ENCODE measurements around the gene HIRIP3. TPM values are rescaled to one million over a fixed set of nuclear protein-coding genes. Genes with fewer than 3 reads are reported as not detected.
A peak's percentile ranks its signal among the peaks of the same experiment; 100 is the strongest.
"Not testable (repeated sequence)": the region's sequence is repeated elsewhere in the genome, so short reads cannot be mapped to it uniquely, and the experiment has no call there.

The HIRIP3 gene
- polyA plus RNA-seq (4.1 to 4.8 TPM (median 4.6 TPM) in 3 replicates), polyA minus RNA-seq (1.9 to 3.7 TPM (median 3.1 TPM) in 3 replicates)
- 3.5 TPM for polyA plus RNA-seq (2011; ENCODE audit: low read depth)
- 3.5 and 5.4 TPM in 2 replicates for polyA plus RNA-seq (2011; cell fraction: cytosol; rRNA removed)
- polyA plus RNA-seq (2011; cell fraction: nucleus; rRNA removed): 3.0 and 5.2 TPM in 2 replicates
- 4.2 and 7.3 TPM in 2 replicates for polyA plus RNA-seq (2012; ENCODE audit: low replicate concordance)
- 6.1 TPM for polyA minus RNA-seq (2011; cell fraction: cytosol; rRNA and poly(A)+ RNA removed)
- 3.0 and 3.3 TPM in 2 replicates for polyA minus RNA-seq (2011; cell fraction: nucleus; rRNA and poly(A)+ RNA removed)

- H3K4me2 ChIP-seq (ENCODE audit: control insufficient read depth, extremely low read depth, insufficient read depth, low read depth, low read length): peak within 1 kb of the TSS; percentile 89
- no peaks in the 10 kb centered on the region for H3K9me3 ChIP-seq (ENCODE audit: control insufficient read depth, low read depth, low read length)
- H3K4me1 ChIP-seq (ENCODE audit: control insufficient read depth, extremely low read depth, insufficient read depth, low read length): peaks cover 24% of the 10 kb centered on the region
- H3K36me3 ChIP-seq (ENCODE audit: control insufficient read depth in 2 of 2, extremely low read depth in 1 of 2, insufficient read depth in 2 of 2, low read length in 2 of 2): peaks cover 19 to 35% of the 10 kb centered on the region in 2 experiments
- H3K27ac ChIP-seq (ENCODE audit: control insufficient read depth, insufficient read depth, low read length): peak within 1 kb of the TSS; percentile 98
- H3K9me1 ChIP-seq (ENCODE audit: control insufficient read depth, extremely low read depth, insufficient read depth, low read length): no peaks in the 10 kb centered on the region
- no peak for TF ChIP-seq EZH2 (IDR thresholded peaks at IDR 0.05; ENCODE audit: low read length)
- TF ChIP-seq CTCF (optimal IDR thresholded peaks at IDR 0.05 in 1 of 3, IDR thresholded peaks at IDR 0.05 in 1 of 3, conservative IDR thresholded peaks at IDR 0.05 in 1 of 3; ENCODE audit: extremely low read depth in 1 of 3, insufficient read depth in 2 of 3, low read length in 3 of 3): no peak
- peak within 1 kb of the TSS; percentile 96 for H2AFZ ChIP-seq (ENCODE audit: control insufficient read depth, low read length)
- H3K79me2 ChIP-seq (ENCODE audit: control insufficient read depth, insufficient read depth, low read length): peaks cover 10% of the 10 kb centered on the region
- peak within 1 kb of the TSS; percentile 95 for H3K9ac ChIP-seq (ENCODE audit: control insufficient read depth, extremely low read depth, insufficient read depth, low read length)
- H3K4me3 ChIP-seq (ENCODE audit: control insufficient read depth in 2 of 3, extremely low read depth in 1 of 3, insufficient read depth in 2 of 3, low read depth in 1 of 3, low read length in 3 of 3): peak within 1 kb of the TSS; percentile 67 to 99 (median 92)
- DNase-seq (ENCODE audit: low read depth, low spot score): no peak
- H4K20me1 ChIP-seq (ENCODE audit: control insufficient read depth, extremely low read depth, insufficient read depth, low read length): no peaks in the 10 kb centered on the region
- no peak for FAIRE-seq
- no peaks in the 10 kb centered on the region for H3K27me3 ChIP-seq (ENCODE audit: control insufficient read depth, extremely low read depth, insufficient read depth, low read length)
- dilution Hi-C loops (cut with MboI; ENCODE audit: extremely low pct_ligation_motif_present, low sequenced_read_pairs): no loop called here
These were observed at the start of gene HIRIP3 for GRCh38 chr16:29995324-29995910. HIRIP3 (minus strand) TSS chr16:29995617; CDS start chr16:29995605, 12 bp downstream.

DNA sequence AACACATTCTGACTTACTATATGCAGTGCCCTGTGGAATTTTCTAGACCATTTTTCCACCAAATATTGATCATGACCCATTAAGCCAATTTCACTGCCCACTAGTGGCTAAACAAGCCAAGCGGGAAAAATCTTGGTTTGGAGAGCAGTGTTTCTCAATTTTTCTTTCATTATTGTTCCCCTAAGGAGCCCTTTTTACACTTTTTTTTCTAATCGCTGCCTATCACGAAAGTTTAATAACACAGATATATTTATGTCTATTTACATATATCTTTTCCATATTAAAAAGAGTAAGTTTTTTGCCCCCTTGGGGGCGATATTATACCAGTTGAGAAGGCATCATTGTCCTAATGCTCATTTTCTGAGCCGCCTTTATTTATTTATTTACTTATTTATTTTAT is 46.4 kb upstream of the HIRIP3 start:
- DNase-seq (ENCODE audit: low read depth, low spot score): no peak
- TF ChIP-seq EZH2 (IDR thresholded peaks at IDR 0.05; ENCODE audit: low read length) (no peak), CTCF (optimal IDR thresholded peaks at IDR 0.05 in 1 of 3, IDR thresholded peaks at IDR 0.05 in 1 of 3, conservative IDR thresholded peaks at IDR 0.05 in 1 of 3; ENCODE audit: extremely low read depth in 1 of 3, insufficient read depth in 2 of 3, low read length in 3 of 3) (peak in 2 of 3 experiments; percentile 21 to 35)
- no peaks in the 10 kb centered on the region for H3K9me1 ChIP-seq (ENCODE audit: control insufficient read depth, extremely low read depth, insufficient read depth, low read length)

GRCh38 chr16:30040690-30041089 is 45.3 kb upstream of the HIRIP3 start:
- H3K27ac ChIP-seq (ENCODE audit: control insufficient read depth, insufficient read depth, low read length); H3K4me1 ChIP-seq (ENCODE audit: control insufficient read depth, extremely low read depth, insufficient read depth, low read length); H3K9ac ChIP-seq (ENCODE audit: control insufficient read depth, extremely low read depth, insufficient read depth, low read length); H3K4me3 ChIP-seq (ENCODE audit: control insufficient read depth in 2 of 3, extremely low read depth in 1 of 3, insufficient read depth in 2 of 3, low read depth in 1 of 3, low read length in 3 of 3); DNase-seq (ENCODE audit: low read depth, low spot score); H3K9me1 ChIP-seq (ENCODE audit: control insufficient read depth, extremely low read depth, insufficient read depth, low read length); H3K9me3 ChIP-seq (ENCODE audit: control insufficient read depth, low read depth, low read length); H2AFZ ChIP-seq (ENCODE audit: control insufficient read depth, low read length); dilution Hi-C loops (cut with MboI; ENCODE audit: extremely low pct_ligation_motif_present, low sequenced_read_pairs); H3K4me2 ChIP-seq (ENCODE audit: control insufficient read depth, extremely low read depth, insufficient read depth, low read depth, low read length); H3K36me3 ChIP-seq (ENCODE audit: control insufficient read depth in 2 of 2, extremely low read depth in 1 of 2, insufficient read depth in 2 of 2, low read length in 2 of 2); FAIRE-seq; H3K27me3 ChIP-seq (ENCODE audit: control insufficient read depth, extremely low read depth, insufficient read depth, low read length); H3K79me2 ChIP-seq (ENCODE audit: control insufficient read depth, insufficient read depth, low read length); H4K20me1 ChIP-seq (ENCODE audit: control insufficient read depth, extremely low read depth, insufficient read depth, low read length): not testable (repeated sequence)

More for the DNA sequence above, 46.4 kb upstream of the HIRIP3 start:
- Histone ChIP-seq H3K4me1 (ENCODE audit: control insufficient read depth, extremely low read depth, insufficient read depth, low read length) (no peaks in the 10 kb centered on the region), H3K79me2 (ENCODE audit: control insufficient read depth, insufficient read depth, low read length) (no peaks in the 10 kb centered on the region), H3K36me3 (ENCODE audit: control insufficient read depth in 2 of 2, extremely low read depth in 1 of 2, insufficient read depth in 2 of 2, low read length in 2 of 2) (no peaks in the 10 kb centered on the region), H3K9me3 (ENCODE audit: control insufficient read depth, low read depth, low read length) (no peaks in the 10 kb centered on the region), H3K27ac (ENCODE audit: control insufficient read depth, insufficient read depth, low read length) (no peak overlapping the region), H3K4me3 (ENCODE audit: control insufficient read depth in 2 of 3, extremely low read depth in 1 of 3, insufficient read depth in 2 of 3, low read depth in 1 of 3, low read length in 3 of 3) (no peak overlapping the region), H3K9ac (ENCODE audit: control insufficient read depth, extremely low read depth, insufficient read depth, low read length) (no peak overlapping the region), H2AFZ (ENCODE audit: control insufficient read depth, low read length) (no peak overlapping the region), H4K20me1 (ENCODE audit: control insufficient read depth, extremely low read depth, insufficient read depth, low read length) (no peaks in the 10 kb centered on the region), H3K4me2 (ENCODE audit: control insufficient read depth, extremely low read depth, insufficient read depth, low read depth, low read length) (no peak overlapping the region), H3K27me3 (ENCODE audit: control insufficient read depth, extremely low read depth, insufficient read depth, low read length) (no peaks in the 10 kb centered on the region)
- no peak for FAIRE-seq
- dilution Hi-C loops (cut with MboI; ENCODE audit: extremely low pct_ligation_motif_present, low sequenced_read_pairs): no loop called here
